ENCODE data around the gene KLKB1. TPM values are rescaled to one million over a fixed set of nuclear protein-coding genes. Genes with fewer than 3 reads are reported as not detected.

Gene KLKB1
- total and polyA plus RNA-seq, 8 donors, result 0.93 to 26.5 (median 1.6) TPM

GRCh38 chr4:186285147-186285546 is 57.8 kb downstream of the KLKB1 start:
- 90 to 95% methylated on average over 12 of the region's 12 CpGs for WGBS, 2 donors
- no peak for FAIRE-seq
- no peak for DNase-seq
- H3K27ac ChIP-seq, result no peak overlapping the region
- no peaks in the 10 kb centered on the region for H3K27me3 ChIP-seq
- intact Hi-C loops (cut with DNase I), result no loop called here
- no peak for ATAC-seq
- no peaks in the 10 kb centered on the region for H3K9me3 ChIP-seq
- TF ChIP-seq CTCF (IDR thresholded peaks at IDR 0.05), result no peak
- no peak overlapping the region for H3K4me3 ChIP-seq
- H3K4me1 ChIP-seq, result no peaks in the 10 kb centered on the region
- H3K36me3 ChIP-seq, result peaks cover 0 to 13% (median 0%) of the 10 kb centered on the region in 3 donors

- no peaks in the 10 kb centered on the region for H3K27me3 ChIP-seq
- no peak for DNase-seq
- H3K9me3 ChIP-seq, result no peaks in the 10 kb centered on the region
- intact Hi-C loops (cut with DNase I), result no loop called here
- TF ChIP-seq CTCF (IDR thresholded peaks at IDR 0.05), result no peak
- WGBS, 2 donors, result 93 to 97% methylated on average over 3 of the region's 3 CpGs
- H3K27ac ChIP-seq, result no peak overlapping the region
- ATAC-seq, result no peak
- FAIRE-seq, result no peak
- no peaks in the 10 kb centered on the region for H3K4me1 ChIP-seq
- peaks cover 0 to 5% (median 0%) of the 10 kb centered on the region in 3 donors for H3K36me3 ChIP-seq
- no peak overlapping the region for H3K4me3 ChIP-seq
Observed at GRCh38 chr4:186286581-186286980, 59.3 kb downstream of the KLKB1 start.

GRCh38 chr4:186291256-186291890 is 64.1 kb downstream of the KLKB1 start:
- TF ChIP-seq CTCF (IDR thresholded peaks at IDR 0.05), result no peak
- Histone ChIP-seq H3K36me3 (no peaks in the 10 kb centered on the region), H3K4me3 (no peak overlapping the region), H3K27me3 (no peaks in the 10 kb centered on the region), H3K9me3 (no peaks in the 10 kb centered on the region), H3K4me1 (peaks cover 0 to 1% (median 0%) of the 10 kb centered on the region in 3 donors), H3K27ac (no peak overlapping the region)
- no peak for FAIRE-seq
- intact Hi-C loops (cut with DNase I), result no loop called here
- no peak for DNase-seq
- ATAC-seq, result no peak
- WGBS, 2 donors, result 69 to 78% methylated on average over 10 of the region's 10 CpGs

GRCh38 chr4:186294160-186294559 is 66.9 kb downstream of the KLKB1 start:
- H3K9me3 ChIP-seq, result no peaks in the 10 kb centered on the region
- no peak overlapping the region for H3K4me3 ChIP-seq
- no peaks in the 10 kb centered on the region for H3K27me3 ChIP-seq
- DNase-seq (no peak), ATAC-seq (no peak), FAIRE-seq (no peak)
- H3K36me3 ChIP-seq, result no peaks in the 10 kb centered on the region
- intact Hi-C loops (cut with DNase I), result no loop called here
- no peak overlapping the region for H3K27ac ChIP-seq
- WGBS, 2 donors, result 69 to 70% methylated on average over 9 of the region's 9 CpGs
- no peak for TF ChIP-seq CTCF (IDR thresholded peaks at IDR 0.05)
- H3K4me1 ChIP-seq, result peaks cover 0 to 5% (median 0%) of the 10 kb centered on the region in 3 donors

GRCh38 chr4:186296481-186296880 is 69.2 kb downstream of the KLKB1 start:
- ATAC-seq, result peak in 3 of 4 donors; percentile 52 to 72 (median 65)
- TF ChIP-seq CTCF (IDR thresholded peaks at IDR 0.05), result no peak
- H3K4me3 ChIP-seq, result peak overlapping the region in 1 of 4 donors; percentile 10

More at GRCh38 chr4:186296481-186296880, 69.2 kb downstream of the KLKB1 start:
- H3K9me3 ChIP-seq, result no peaks in the 10 kb centered on the region
- H3K27ac ChIP-seq, result peak overlapping the region in 1 of 4 donors; percentile 33
- DNase-seq (peak in 2 of 6 donors; percentile 27 to 28), FAIRE-seq (no peak)
- no peaks in the 10 kb centered on the region for H3K27me3 ChIP-seq
- intact Hi-C loops (cut with DNase I), result loop anchor here in 2 of 3 donors (5.0 kb wide), 1 partner anchor 291 kb away; no protein-coding TSS in a partner anchor
- WGBS, 2 donors, result 28 to 32% methylated on average over 4 of the region's 4 CpGs
- H3K36me3 ChIP-seq, result no peaks in the 10 kb centered on the region
- H3K4me1 ChIP-seq, result peaks cover 0 to 5% (median 0%) of the 10 kb centered on the region in 3 donors
